ENCODE results near the gene ZFAND3.

Gene ZFAND3

GRCh38 chr6:37787216-37787615 is 32.3 kb upstream of the ZFAND3 start:
- TF ChIP-seq CTCF (conservative IDR thresholded peaks at IDR 0.05; ENCODE audit: low read depth, low read length) = no peak
- H3K4me3 ChIP-seq (ENCODE audit: low read depth, low read length) = no peak overlapping the region
- no peak for DNase-seq (ENCODE audit: low read depth)

- no peak for TF ChIP-seq CTCF (conservative IDR thresholded peaks at IDR 0.05; ENCODE audit: low read depth, low read length)
- DNase-seq (ENCODE audit: low read depth) = no peak
- no peak overlapping the region for H3K4me3 ChIP-seq (ENCODE audit: low read depth, low read length)
These were observed 31.3 kb upstream of the ZFAND3 start for GRCh38 chr6:37788259-37788658.

- peak; percentile 98 for DNase-seq (ENCODE audit: low read depth)
- TF ChIP-seq CTCF (conservative IDR thresholded peaks at IDR 0.05; ENCODE audit: low read depth, low read length) = peak; percentile 96
- H3K4me3 ChIP-seq (ENCODE audit: low read depth, low read length) = no peak overlapping the region
These were observed 28.2 kb upstream of the ZFAND3 start for GRCh38 chr6:37791156-37791919.

- DNase-seq (ENCODE audit: low read depth) = no peak
- no peak overlapping the region for H3K4me3 ChIP-seq (ENCODE audit: low read depth, low read length)
- TF ChIP-seq CTCF (conservative IDR thresholded peaks at IDR 0.05; ENCODE audit: low read depth, low read length) = no peak
These were observed 27.0 kb upstream of the ZFAND3 start for GRCh38 chr6:37792457-37793033.

- H3K4me3 ChIP-seq (ENCODE audit: low read depth, low read length) = no peak overlapping the region
- no peak for TF ChIP-seq CTCF (conservative IDR thresholded peaks at IDR 0.05; ENCODE audit: low read depth, low read length)
- DNase-seq (ENCODE audit: low read depth) = no peak
These were observed 26.5 kb upstream of the ZFAND3 start for GRCh38 chr6:37793067-37793466.

- H3K4me3 ChIP-seq (ENCODE audit: low read depth, low read length) = no peak overlapping the region
- DNase-seq (ENCODE audit: low read depth) = peak; percentile 60
- no peak for TF ChIP-seq CTCF (conservative IDR thresholded peaks at IDR 0.05; ENCODE audit: low read depth, low read length)
These were observed 24.7 kb upstream of the ZFAND3 start for GRCh38 chr6:37794825-37795224.

Data from choroid plexus epithelial cell (primary cell).